Activated CD8-positive, alpha-beta memory T cell treated with anti-CD3 and anti-CD28 coated beads, Interleukin-2, amount 10 ng/mL, durations not matched to agents 7 days and 5 days (primary cell): ENCODE data around the gene DRAXIN. TPM values are rescaled to one million over a fixed set of nuclear protein-coding genes. Genes with fewer than 3 reads are reported as not detected.

Source experiments
- ATAC-seq: fragments of 150-1000 bp; cut with Tn5 transposase; one replicate; pipeline ENCODE4 v1.10.0; 2021; ENCODE audit warnings: moderate library complexity
- CTCF ChIA-PET: fragments of 350-600 bp; sonication (Branson Sonifier 250); formaldehyde crosslinking; loops from one replicate; lab custom pipeline; 2021; ENCODE audit warnings: antibody characterized with exemption; lab: Charles Lee
- DNase-seq: peaks from one replicate; pipeline ENCODE4 v3.0.0-alpha.2; 2020
- H3K27ac Mint-ChIP-seq: one replicate; pipeline ENCODE4 v1.8.0; 2021; ENCODE audit warnings: mild to moderate bottlenecking, mixed read lengths
- H3K27me3 Mint-ChIP-seq: one replicate; pipeline ENCODE4 v1.8.0; 2021; ENCODE audit warnings: mixed read lengths
- H3K36me3 Mint-ChIP-seq: one replicate; pipeline ENCODE4 v1.8.0; 2021; ENCODE audit warnings: mild to moderate bottlenecking, mixed read lengths
- H3K4me1 Mint-ChIP-seq: one replicate; pipeline ENCODE4 v1.8.0; 2021; ENCODE audit warnings: mixed read lengths
- H3K4me3 Mint-ChIP-seq: one replicate; pipeline ENCODE4 v1.8.0; 2021; ENCODE audit warnings: mild to moderate bottlenecking, moderate library complexity, mixed read lengths
- H3K9me3 Mint-ChIP-seq: one replicate; pipeline ENCODE4 v1.8.0; 2022; ENCODE audit warnings: low read depth, mixed read lengths
- total RNA-seq, 2 experiments: library from RNA; stranded (reverse); gene quantifications; one replicate each; pipeline ENCODE4 v1.2.3, GENCODE V29; 2021

DRAXIN gene
- total RNA-seq, 2 experiments from 2014 or later: 1.0 to 2.1 TPM

GRCh38 chr1:11681071-11681771 is 10.3 kb upstream of the DRAXIN start, which contains the start of gene MAD2L2:
MAD2L2 (minus strand) TSS chr1:11681148; CDS start chr1:11680601, 547 bp downstream.
- CTCF ChIA-PET: interaction anchor here (0.9 to 4.1 kb wide), 9 partner anchors 9 to 227 kb away, joined by 3 to 31 read pairs (median 6); partner anchors contain the start of genes AGTRAP, DRAXIN and FBXO6

GRCh38 chr1:11682287-11682771 is 9.2 kb upstream of the DRAXIN start:
- Mint-ChIP-seq H3K27ac (no peak overlapping the region), H3K36me3 (peaks cover 2% of the 10 kb centered on the region), H3K4me1 (peaks cover 22% of the 10 kb centered on the region), H3K27me3 (peaks cover 24% of the 10 kb centered on the region), H3K4me3 (peak overlapping the region; percentile 86), H3K9me3 (no peaks in the 10 kb centered on the region)
- CTCF ChIA-PET: interaction anchor here (1.2 to 4.1 kb wide), 9 partner anchors 8 to 226 kb away, joined by 4 to 31 read pairs (median 6); partner anchors contain the start of genes AGTRAP, DRAXIN and FBXO6
- no peak for DNase-seq
- no peak for ATAC-seq

More at GRCh38 chr1:11681071-11681771, 10.3 kb upstream of the DRAXIN start, which contains the start of gene MAD2L2:
- Mint-ChIP-seq H3K36me3 (peaks cover 2% of the 10 kb centered on the region), H3K27me3 (peaks cover 23% of the 10 kb centered on the region), H3K9me3 (no peaks in the 10 kb centered on the region), H3K4me3 (peak within 1 kb of the TSS; percentile 86), H3K4me1 (peaks cover 22% of the 10 kb centered on the region), H3K27ac (peak within 1 kb of the TSS; percentile 93)
- DNase-seq (peak; percentile 93), ATAC-seq (peak; percentile 91)

GRCh38 chr1:11682799-11683198 is 8.7 kb upstream of the DRAXIN start:
- Mint-ChIP-seq H3K9me3 (no peaks in the 10 kb centered on the region), H3K4me3 (no peak overlapping the region), H3K27ac (no peak overlapping the region), H3K27me3 (peaks cover 29% of the 10 kb centered on the region), H3K36me3 (peaks cover 2% of the 10 kb centered on the region), H3K4me1 (peaks cover 22% of the 10 kb centered on the region)
- no peak for DNase-seq
- CTCF ChIA-PET: interaction anchor here (1.2 to 4.1 kb wide), 6 partner anchors 8 to 225 kb away, joined by 4 to 31 read pairs (median 6); partner anchors contain the start of gene FBXO6
- no peak for ATAC-seq

GRCh38 chr1:11684070-11684469 is 7.4 kb upstream of the DRAXIN start:
- no peak for ATAC-seq
- peaks cover 18% of the 10 kb centered on the region for H3K4me1 Mint-ChIP-seq

GRCh38 chr1:11685210-11685752 is 6.2 kb upstream of the DRAXIN start:
- CTCF ChIA-PET: interaction anchor here (0.6 kb wide), 1 partner anchor 108 kb away, joined by 3 read pairs; no protein-coding TSS in a partner anchor
- Mint-ChIP-seq H3K9me3 (no peaks in the 10 kb centered on the region), H3K4me1 (peaks cover 12% of the 10 kb centered on the region), H3K27ac (no peak overlapping the region), H3K27me3 (peaks cover 52% of the 10 kb centered on the region), H3K4me3 (no peak overlapping the region), H3K36me3 (no peaks in the 10 kb centered on the region)
- no peak for DNase-seq
- no peak for ATAC-seq

More at GRCh38 chr1:11684070-11684469, 7.4 kb upstream of the DRAXIN start:
- CTCF ChIA-PET: interaction anchor here (3.8 to 4.1 kb wide), 2 partner anchors 20 to 36 kb away, joined by 24 to 31 read pairs; partner anchors contain the start of gene FBXO6
- H3K9me3 Mint-ChIP-seq: no peaks in the 10 kb centered on the region
- no peak for DNase-seq
- H3K27me3 Mint-ChIP-seq: peaks cover 41% of the 10 kb centered on the region
- H3K36me3 Mint-ChIP-seq: no peaks in the 10 kb centered on the region
- H3K4me3 Mint-ChIP-seq: no peak overlapping the region
- H3K27ac Mint-ChIP-seq: no peak overlapping the region

GRCh38 chr1:11688506-11688905 is 3.0 kb upstream of the DRAXIN start:
- Mint-ChIP-seq H3K9me3 (no peaks in the 10 kb centered on the region), H3K4me3 (no peak overlapping the region), H3K36me3 (no peaks in the 10 kb centered on the region), H3K4me1 (peaks cover 25% of the 10 kb centered on the region), H3K27me3 (peaks cover 66% of the 10 kb centered on the region), H3K27ac (no peak overlapping the region)
- CTCF ChIA-PET: interaction anchor here (1.2 to 5.8 kb wide), 3 partner anchors 9 to 31 kb away, joined by 3 to 33 read pairs (median 12); partner anchors contain the start of gene FBXO6
- no peak for DNase-seq
- no peak for ATAC-seq

GRCh38 chr1:11690397-11691301 is 861 bp upstream of the DRAXIN start:
- no peak for ATAC-seq
- peak overlapping the region; percentile 15 for H3K4me3 Mint-ChIP-seq
- no peaks in the 10 kb centered on the region for H3K9me3 Mint-ChIP-seq
- no peaks in the 10 kb centered on the region for H3K36me3 Mint-ChIP-seq
- CTCF ChIA-PET: interaction anchor here (0.9 to 5.8 kb wide), 6 partner anchors 9 to 40 kb away, joined by 3 to 33 read pairs (median 6); partner anchors contain the start of gene FBXO6
- no peak for DNase-seq
- peaks cover 63% of the 10 kb centered on the region for H3K27me3 Mint-ChIP-seq
- peaks cover 30% of the 10 kb centered on the region for H3K4me1 Mint-ChIP-seq
- H3K27ac Mint-ChIP-seq: no peak overlapping the region

GRCh38 chr1:11691928-11692711 is 610 bp downstream of the DRAXIN start:
- no peak overlapping the region for H3K27ac Mint-ChIP-seq
- H3K4me3 Mint-ChIP-seq: peak overlapping the region; percentile 54
- DNase-seq (no peak), ATAC-seq (no peak)
- peaks cover 56% of the 10 kb centered on the region for H3K27me3 Mint-ChIP-seq
- H3K9me3 Mint-ChIP-seq: no peaks in the 10 kb centered on the region
- H3K4me1 Mint-ChIP-seq: peaks cover 30% of the 10 kb centered on the region
- CTCF ChIA-PET: interaction anchor here (0.7 to 5.8 kb wide), 8 partner anchors 11 to 48 kb away, joined by 3 to 33 read pairs (median 6); partner anchors contain the start of genes FBXO6 and MAD2L2
- no peaks in the 10 kb centered on the region for H3K36me3 Mint-ChIP-seq

- Mint-ChIP-seq H3K9me3 (no peaks in the 10 kb centered on the region), H3K36me3 (no peaks in the 10 kb centered on the region), H3K27ac (peak overlapping the region; percentile 59), H3K4me1 (peaks cover 30% of the 10 kb centered on the region), H3K4me3 (peak overlapping the region; percentile 30), H3K27me3 (peaks cover 49% of the 10 kb centered on the region)
- peak; percentile 82 for ATAC-seq
- CTCF ChIA-PET: interaction anchor here (0.7 to 5.8 kb wide), 7 partner anchors 11 to 48 kb away, joined by 3 to 33 read pairs (median 6); partner anchors contain the start of genes FBXO6 and MAD2L2
- peak; percentile 85 for DNase-seq
Measured at GRCh38 chr1:11693024-11693590, 1.6 kb downstream of the DRAXIN start.

- Mint-ChIP-seq H3K27ac (peak overlapping the region; percentile 55), H3K4me1 (peaks cover 30% of the 10 kb centered on the region), H3K9me3 (no peaks in the 10 kb centered on the region), H3K36me3 (no peaks in the 10 kb centered on the region), H3K27me3 (peaks cover 48% of the 10 kb centered on the region), H3K4me3 (no peak overlapping the region)
- DNase-seq (no peak), ATAC-seq (no peak)
- CTCF ChIA-PET: interaction anchor here (0.6 to 3.1 kb wide), 4 partner anchors 12 to 48 kb away, joined by 3 to 17 read pairs (median 6); partner anchors contain the start of gene MAD2L2
Measured at GRCh38 chr1:11693917-11694316, 2.4 kb downstream of the DRAXIN start.

GRCh38 chr1:11695861-11696260 is 4.4 kb downstream of the DRAXIN start:
- Mint-ChIP-seq H3K4me1 (peaks cover 22% of the 10 kb centered on the region), H3K27me3 (peaks cover 34% of the 10 kb centered on the region), H3K4me3 (no peak overlapping the region), H3K9me3 (no peaks in the 10 kb centered on the region), H3K27ac (no peak overlapping the region), H3K36me3 (no peaks in the 10 kb centered on the region)
- DNase-seq: no peak
- ATAC-seq: no peak
- CTCF ChIA-PET: interaction anchor here (1.4 to 1.8 kb wide), 2 partner anchors 24 to 32 kb away, joined by 7 to 12 read pairs; partner anchors contain the start of gene FBXO6
